Mesothelial cell of epicardium (in vitro differentiated cells): ENCODE data around the gene VSIG10L. TPM values are rescaled to one million over a fixed set of nuclear protein-coding genes. Genes with fewer than 3 reads are reported as not detected.

Experiments used
- DNase-seq, 2 experiments: peaks; one replicate each; pipeline ENCODE4 v3.0.0; 2021; ENCODE audit warnings: low spot score in 2 of 2; ENCODE audit not compliant: unreplicated experiment in 2 of 2
- H3K27ac Mint-ChIP-seq: 2 replicates; pipeline ENCODE4 v1.8.0; 2021; ENCODE audit warnings: mixed read lengths
- H3K27me3 Mint-ChIP-seq: 2 replicates; pipeline ENCODE4 v1.8.0; 2021; ENCODE audit warnings: low read depth, mixed read lengths
- H3K36me3 Mint-ChIP-seq: 2 replicates; pipeline ENCODE4 v1.8.0; 2021; ENCODE audit warnings: mixed read lengths
- H3K4me1 Mint-ChIP-seq: 2 replicates; pipeline ENCODE4 v1.8.0; 2021; ENCODE audit warnings: mixed read lengths
- H3K4me3 Mint-ChIP-seq: 2 replicates; pipeline ENCODE4 v1.8.0; 2021; ENCODE audit warnings: mild to moderate bottlenecking, moderate library complexity, mixed read lengths
- H3K9me3 Mint-ChIP-seq: 2 replicates; pipeline ENCODE4 v1.8.0; 2021; ENCODE audit warnings: mixed read lengths
- total RNA-seq: library from RNA; stranded (reverse); gene quantifications from 3 replicates; pipeline ENCODE4 v1.2.1, GENCODE V29; 2021
- TF ChIP-seq, protein P1 (sequence below): fragments of 200-600 bp; sonication (generic); IDR thresholded peaks from one replicate; pipeline ENCODE4 v1.5.0; 2021; ENCODE audit warnings: antibody characterized with exemption; ENCODE audit not compliant: unreplicated experiment

VSIG10L gene
- total RNA-seq, 1 donor from 2014 or later: 8.9 TPM

DNA sequence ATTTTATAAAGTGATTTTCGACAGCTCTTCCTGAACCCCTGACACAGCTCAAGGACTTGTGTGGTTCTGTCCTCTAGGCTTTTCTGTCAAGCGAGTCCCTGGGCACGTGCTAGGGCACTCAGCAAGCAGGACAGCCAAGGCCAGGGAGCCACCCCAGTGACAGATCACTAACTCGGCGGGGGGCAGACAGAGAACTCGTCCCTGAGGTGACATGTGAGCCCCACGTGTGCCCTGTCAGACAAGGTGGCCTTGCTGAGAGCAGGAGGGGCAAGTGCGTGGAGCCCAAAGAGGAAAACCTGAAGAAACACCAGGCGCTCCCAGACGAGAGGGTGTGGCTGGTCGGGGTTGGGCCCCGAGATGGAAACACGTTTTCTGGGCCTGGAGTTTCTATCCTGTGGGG lies 19.3 kb upstream of the VSIG10L start:
- H3K27ac Mint-ChIP-seq: no peak overlapping the region
- no peak for DNase-seq

DNA sequence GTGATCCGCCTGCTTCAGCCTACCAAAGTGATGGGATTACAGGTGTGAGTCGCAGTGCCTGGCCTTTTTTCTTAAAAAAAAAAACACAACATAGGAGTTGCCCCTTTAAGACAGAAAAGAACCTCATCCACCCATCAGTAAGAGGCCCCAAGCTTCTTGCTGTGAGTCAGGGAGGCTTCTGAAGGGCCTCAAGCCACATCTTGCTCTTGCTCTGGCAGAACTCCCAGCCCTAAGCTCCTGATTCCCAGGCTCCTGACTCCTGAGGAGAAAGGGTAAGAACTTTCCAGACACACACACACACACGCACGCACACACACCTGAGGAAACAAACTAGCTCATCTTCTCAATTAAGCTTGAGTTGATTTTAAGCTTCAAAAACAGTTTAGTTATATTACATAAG lies 17.4 kb upstream of the VSIG10L start:
- Mint-ChIP-seq H3K36me3 (no peaks in the 10 kb centered on the region), H3K9me3 (no peaks in the 10 kb centered on the region), H3K4me1 (peaks cover 29% of the 10 kb centered on the region), H3K27me3 (no peaks in the 10 kb centered on the region), H3K4me3 (no peak overlapping the region), H3K27ac (peak overlapping the region; percentile 82)
- DNase-seq: no peak
- TF ChIP-seq, protein P1, sequence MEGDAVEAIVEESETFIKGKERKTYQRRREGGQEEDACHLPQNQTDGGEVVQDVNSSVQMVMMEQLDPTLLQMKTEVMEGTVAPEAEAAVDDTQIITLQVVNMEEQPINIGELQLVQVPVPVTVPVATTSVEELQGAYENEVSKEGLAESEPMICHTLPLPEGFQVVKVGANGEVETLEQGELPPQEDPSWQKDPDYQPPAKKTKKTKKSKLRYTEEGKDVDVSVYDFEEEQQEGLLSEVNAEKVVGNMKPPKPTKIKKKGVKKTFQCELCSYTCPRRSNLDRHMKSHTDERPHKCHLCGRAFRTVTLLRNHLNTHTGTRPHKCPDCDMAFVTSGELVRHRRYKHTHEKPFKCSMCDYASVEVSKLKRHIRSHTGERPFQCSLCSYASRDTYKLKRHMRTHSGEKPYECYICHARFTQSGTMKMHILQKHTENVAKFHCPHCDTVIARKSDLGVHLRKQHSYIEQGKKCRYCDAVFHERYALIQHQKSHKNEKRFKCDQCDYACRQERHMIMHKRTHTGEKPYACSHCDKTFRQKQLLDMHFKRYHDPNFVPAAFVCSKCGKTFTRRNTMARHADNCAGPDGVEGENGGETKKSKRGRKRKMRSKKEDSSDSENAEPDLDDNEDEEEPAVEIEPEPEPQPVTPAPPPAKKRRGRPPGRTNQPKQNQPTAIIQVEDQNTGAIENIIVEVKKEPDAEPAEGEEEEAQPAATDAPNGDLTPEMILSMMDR: no peak

More for the DNA sequence above, 19.3 kb upstream of the VSIG10L start:
- Mint-ChIP-seq H3K36me3 (no peaks in the 10 kb centered on the region), H3K27me3 (no peaks in the 10 kb centered on the region), H3K9me3 (no peaks in the 10 kb centered on the region), H3K4me1 (peaks cover 30% of the 10 kb centered on the region), H3K4me3 (no peak overlapping the region)
- TF ChIP-seq, protein P1: no peak

DNA sequence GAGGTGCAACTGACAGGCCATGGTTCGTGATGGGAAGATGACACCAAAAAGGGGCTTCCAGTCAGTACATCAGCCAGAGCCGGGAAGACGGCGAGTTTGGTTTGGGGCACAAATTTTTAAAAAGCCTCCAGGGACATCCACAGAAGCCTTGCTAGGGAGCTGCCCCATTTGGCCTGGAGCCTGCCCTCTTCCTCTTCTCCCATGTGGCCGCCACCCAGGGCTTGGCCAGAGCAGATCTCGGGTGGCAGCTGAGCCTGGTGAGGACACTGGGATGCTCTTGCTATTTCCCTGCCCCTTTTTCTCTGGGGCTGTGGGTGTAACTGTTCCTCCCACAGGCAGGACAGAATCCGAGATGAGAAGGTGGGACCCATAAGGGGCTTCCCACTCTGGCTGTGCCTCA lies 16.0 kb upstream of the VSIG10L start:
- no peak overlapping the region for H3K4me3 Mint-ChIP-seq
- no peaks in the 10 kb centered on the region for H3K9me3 Mint-ChIP-seq
- H3K27me3 Mint-ChIP-seq: no peaks in the 10 kb centered on the region
- peaks cover 25% of the 10 kb centered on the region for H3K4me1 Mint-ChIP-seq
- TF ChIP-seq, protein P1: no peak
- H3K27ac Mint-ChIP-seq: no peak overlapping the region
- H3K36me3 Mint-ChIP-seq: no peaks in the 10 kb centered on the region
- DNase-seq: no peak

DNA sequence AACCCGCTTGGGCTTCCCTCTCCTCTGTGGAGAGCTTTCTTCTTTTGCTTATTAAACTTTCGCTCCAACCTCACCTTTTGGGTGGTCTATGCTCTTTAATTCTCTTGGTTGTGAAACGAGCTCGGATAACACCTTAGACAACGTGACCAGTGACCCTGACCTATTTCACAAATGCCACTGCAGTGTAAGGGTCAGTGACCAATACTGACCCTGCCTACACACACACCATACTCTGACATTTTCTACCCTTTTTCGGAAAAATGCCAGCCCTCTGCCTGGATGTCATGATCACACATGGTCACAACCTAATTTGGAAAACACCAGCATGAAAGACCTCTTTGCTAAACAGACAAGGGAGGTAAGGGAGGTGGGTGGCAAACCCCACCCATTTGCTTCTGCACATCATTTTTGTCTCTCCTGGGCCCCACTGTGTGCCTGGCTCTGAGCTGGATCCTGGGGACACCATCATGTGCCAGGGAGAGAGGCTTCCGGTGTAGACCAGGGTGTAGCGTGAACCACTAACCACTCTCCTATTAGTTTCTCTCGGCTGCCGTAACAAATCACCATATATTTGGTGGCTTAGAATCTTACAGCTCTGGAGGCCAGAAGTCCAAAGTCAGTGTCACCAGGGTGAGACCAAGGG lies 14.3 kb upstream of the VSIG10L start:
- DNase-seq: no peak

DNA sequence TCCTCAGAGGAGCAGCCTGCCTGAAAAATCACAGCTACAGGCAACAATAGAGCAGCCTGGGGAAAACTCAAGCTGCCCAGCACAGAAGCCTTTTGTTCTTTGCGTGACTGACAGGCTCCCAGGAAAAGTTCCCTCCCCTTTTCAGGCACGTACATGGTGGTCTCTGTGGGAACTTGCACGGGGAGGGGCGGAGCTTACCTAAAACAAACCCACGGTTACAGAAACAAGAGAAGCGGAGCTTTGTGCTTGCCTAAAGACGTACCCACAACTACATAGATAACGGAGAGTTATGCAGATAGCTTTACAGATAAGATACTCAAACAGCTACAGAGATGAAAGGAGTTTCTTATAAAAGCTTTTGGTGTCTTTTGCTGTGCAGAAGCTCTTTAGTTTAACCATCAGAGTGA lies 12.8 kb upstream of the VSIG10L start:
- Mint-ChIP-seq H3K27ac (peak overlapping the region; percentile 90), H3K27me3 (no peaks in the 10 kb centered on the region), H3K36me3 (peaks cover 17% of the 10 kb centered on the region), H3K9me3 (no peaks in the 10 kb centered on the region), H3K4me3 (peak overlapping the region; percentile 42), H3K4me1 (peaks cover 23% of the 10 kb centered on the region)
- TF ChIP-seq, protein P1: no peak
- DNase-seq: peak; percentile 52 to 72

More for the DNA sequence above, 14.3 kb upstream of the VSIG10L start:
- Mint-ChIP-seq H3K9me3 (no peaks in the 10 kb centered on the region), H3K4me1 (peaks cover 23% of the 10 kb centered on the region), H3K27me3 (no peaks in the 10 kb centered on the region), H3K36me3 (peaks cover 10% of the 10 kb centered on the region), H3K4me3 (no peak overlapping the region), H3K27ac (no peak overlapping the region)
- TF ChIP-seq, protein P1: no peak
